Loucy (cell line): ENCODE data around the gene RARB.

ENCODE experiments used
- H2AFZ ChIP-seq: fragments of 200-600 bp; sonication (generic); 2 replicates; pipeline ENCODE4 v1.6.0; 2016; ENCODE audit warnings: antibody characterized with exemption, mild to moderate bottlenecking, low read length, moderate library complexity
- H3F3A ChIP-seq: fragments of 200-600 bp; 2 replicates; pipeline ENCODE4 v1.6.0; 2016; ENCODE audit warnings: antibody characterized with exemption, low read depth, mild to moderate bottlenecking
- H3K27me3 ChIP-seq: fragments of 200-600 bp; sonication (generic); 2 replicates; pipeline ENCODE4 v1.6.1; 2014; ENCODE audit warnings: low read length, mild to moderate bottlenecking; ENCODE audit not compliant: insufficient read depth, poor library complexity, severe bottlenecking
- H3K36me3 ChIP-seq: fragments of 200-600 bp; sonication (generic); 2 replicates; pipeline ENCODE4 v1.6.1; 2016; ENCODE audit warnings: low read length; ENCODE audit not compliant: insufficient read depth
- H3K4me1 ChIP-seq: fragments of 200-600 bp; sonication (generic); 2 replicates; pipeline ENCODE4 v1.5.1; 2014; ENCODE audit warnings: low read length, mild to moderate bottlenecking; ENCODE audit not compliant: insufficient read depth, poor library complexity, severe bottlenecking
- H3K4me2 ChIP-seq: fragments of 200-600 bp; sonication (generic); 2 replicates; pipeline ENCODE4 v1.6.0; 2014; ENCODE audit warnings: antibody characterized with exemption, low read length, low read depth, mild to moderate bottlenecking; ENCODE audit not compliant: poor library complexity, severe bottlenecking
- H3K4me3 ChIP-seq: fragments of 200-600 bp; sonication (generic); 2 replicates; pipeline ENCODE4 v1.5.1; 2014; ENCODE audit warnings: low read length, mild to moderate bottlenecking, mixed read lengths; ENCODE audit not compliant: poor library complexity, severe bottlenecking
- H3K79me2 ChIP-seq: fragments of 200-600 bp; sonication (generic); 2 replicates; pipeline ENCODE4 v1.6.1; 2014; ENCODE audit warnings: low read length; ENCODE audit not compliant: insufficient read depth
- H3K9ac ChIP-seq: fragments of 200-600 bp; sonication (generic); 2 replicates; pipeline ENCODE4 v1.6.0; 2014; ENCODE audit warnings: mild to moderate bottlenecking, low read depth, low read length, moderate library complexity; ENCODE audit not compliant: poor library complexity, severe bottlenecking
- H3K9me2 ChIP-seq: fragments of 200-600 bp; sonication (generic); replicated peaks from 2 replicates; pipeline ENCODE4 v1.6.1; 2016; ENCODE audit warnings: low read depth, low read length, mixed read lengths
- H3K9me3 ChIP-seq: fragments of 200-600 bp; sonication (generic); 2 replicates; pipeline ENCODE4 v1.6.1; 2014; ENCODE audit warnings: mild to moderate bottlenecking, antibody characterized with exemption, low read length, low read depth; ENCODE audit not compliant: insufficient read depth
- H4K20me1 ChIP-seq: fragments of 200-600 bp; sonication (generic); 2 replicates; pipeline ENCODE4 v1.6.0; 2014; ENCODE audit warnings: antibody characterized with exemption, low read length, mild to moderate bottlenecking; ENCODE audit not compliant: insufficient read depth, poor library complexity, severe bottlenecking
- EZH2phosphoT487 ChIP-seq: fragments of 200-600 bp; IDR thresholded peaks from 2 replicates; pipeline ENCODE4 v1.6.1; 2018; ENCODE audit warnings: antibody characterized with exemption, mild to moderate bottlenecking, moderate library complexity, borderline replicate concordance
- TF ChIP-seq, protein P1 (sequence below): fragments of 200-600 bp; sonication (generic); conservative IDR thresholded peaks from 2 replicates; pipeline ENCODE4 v1.5.1; 2014; ENCODE audit warnings: mild to moderate bottlenecking, antibody characterized with exemption, low read length

Gene RARB

DNA sequence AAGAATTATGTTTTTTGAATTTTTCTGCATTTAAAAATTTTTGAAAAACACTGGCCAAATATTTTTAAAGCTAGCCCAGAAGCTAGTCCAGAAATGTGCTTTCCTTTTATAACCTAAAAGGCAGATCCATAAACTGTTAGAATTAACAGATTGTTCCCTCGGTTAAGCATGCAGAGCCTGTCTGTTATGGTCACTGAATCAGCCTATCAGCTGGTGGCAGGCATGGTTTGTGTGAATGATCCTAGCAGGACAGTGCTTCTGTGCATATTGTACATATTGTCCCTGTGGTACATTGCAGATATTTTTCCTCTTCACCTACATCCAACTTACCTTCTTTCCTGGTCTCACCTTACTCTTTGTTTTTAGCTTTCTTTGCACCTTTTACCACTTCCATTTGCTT, 53.3 kb downstream of the RARB start:
- Histone ChIP-seq H3K9me3 (no peaks in the 10 kb centered on the region), H3K4me1 (peaks cover 5% of the 10 kb centered on the region), H3F3A (no peaks in the 10 kb centered on the region), H3K79me2 (no peaks in the 10 kb centered on the region), H4K20me1 (no peaks in the 10 kb centered on the region), H3K9ac (no peak overlapping the region), H3K4me3 (no peak overlapping the region), H3K27me3 (no peaks in the 10 kb centered on the region), H3K4me2 (no peak overlapping the region), H2AFZ (no peak overlapping the region), H3K9me2 (no peaks in the 10 kb centered on the region), H3K36me3 (no peaks in the 10 kb centered on the region)
- no peak for TF ChIP-seq EZH2phosphoT487
- TF ChIP-seq, protein P1, sequence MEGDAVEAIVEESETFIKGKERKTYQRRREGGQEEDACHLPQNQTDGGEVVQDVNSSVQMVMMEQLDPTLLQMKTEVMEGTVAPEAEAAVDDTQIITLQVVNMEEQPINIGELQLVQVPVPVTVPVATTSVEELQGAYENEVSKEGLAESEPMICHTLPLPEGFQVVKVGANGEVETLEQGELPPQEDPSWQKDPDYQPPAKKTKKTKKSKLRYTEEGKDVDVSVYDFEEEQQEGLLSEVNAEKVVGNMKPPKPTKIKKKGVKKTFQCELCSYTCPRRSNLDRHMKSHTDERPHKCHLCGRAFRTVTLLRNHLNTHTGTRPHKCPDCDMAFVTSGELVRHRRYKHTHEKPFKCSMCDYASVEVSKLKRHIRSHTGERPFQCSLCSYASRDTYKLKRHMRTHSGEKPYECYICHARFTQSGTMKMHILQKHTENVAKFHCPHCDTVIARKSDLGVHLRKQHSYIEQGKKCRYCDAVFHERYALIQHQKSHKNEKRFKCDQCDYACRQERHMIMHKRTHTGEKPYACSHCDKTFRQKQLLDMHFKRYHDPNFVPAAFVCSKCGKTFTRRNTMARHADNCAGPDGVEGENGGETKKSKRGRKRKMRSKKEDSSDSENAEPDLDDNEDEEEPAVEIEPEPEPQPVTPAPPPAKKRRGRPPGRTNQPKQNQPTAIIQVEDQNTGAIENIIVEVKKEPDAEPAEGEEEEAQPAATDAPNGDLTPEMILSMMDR = no peak

DNA sequence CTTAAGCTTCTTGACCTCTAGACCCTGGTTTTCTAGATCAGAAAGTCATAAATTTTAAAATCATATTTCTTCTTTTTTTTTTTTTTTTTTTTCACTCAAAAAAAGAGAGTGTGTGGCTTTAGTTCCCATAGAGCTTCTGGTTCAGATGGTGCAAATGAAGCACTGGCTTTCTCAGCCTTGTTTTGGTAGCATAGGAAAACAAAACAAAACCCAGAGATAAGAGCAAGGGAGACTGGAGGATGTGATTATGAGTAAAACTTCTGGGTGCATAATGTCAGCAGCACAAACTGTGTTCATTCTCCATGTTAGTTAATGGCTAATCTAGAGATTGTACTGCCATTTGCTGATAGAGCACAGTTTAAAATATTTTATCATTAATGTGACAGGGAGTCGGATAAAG, 55.4 kb downstream of the RARB start:
- Histone ChIP-seq H3K9me3 (no peaks in the 10 kb centered on the region), H3K79me2 (no peaks in the 10 kb centered on the region), H3K4me3 (no peak overlapping the region), H3K4me2 (no peak overlapping the region), H3K36me3 (no peaks in the 10 kb centered on the region), H3K9ac (no peak overlapping the region), H4K20me1 (no peaks in the 10 kb centered on the region), H2AFZ (no peak overlapping the region), H3F3A (no peaks in the 10 kb centered on the region), H3K4me1 (peaks cover 5% of the 10 kb centered on the region), H3K9me2 (no peaks in the 10 kb centered on the region), H3K27me3 (no peaks in the 10 kb centered on the region)
- TF ChIP-seq, protein P1 = no peak
- no peak for TF ChIP-seq EZH2phosphoT487

DNA sequence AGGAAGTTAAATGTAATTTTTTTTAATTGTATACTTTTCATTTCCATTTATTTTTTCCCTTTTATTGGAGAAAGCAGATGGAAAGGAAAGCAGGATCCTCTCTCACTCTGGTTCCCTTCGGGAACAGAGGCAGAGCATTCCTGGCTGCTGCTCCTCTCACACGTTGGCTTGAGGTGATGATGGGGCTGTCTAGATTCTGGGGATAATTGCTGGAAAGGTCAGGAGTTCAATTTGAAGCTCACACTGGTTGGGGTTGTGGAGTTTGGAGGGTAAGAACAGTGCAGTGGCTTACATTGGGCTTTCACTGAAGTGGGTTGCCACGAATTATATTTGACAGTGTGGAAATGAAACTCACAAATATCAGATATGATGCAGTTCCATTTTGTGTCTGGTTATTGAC, 57.6 kb downstream of the RARB start:
- Histone ChIP-seq H3K4me2 (no peak overlapping the region), H3K79me2 (no peaks in the 10 kb centered on the region), H3K9me2 (no peaks in the 10 kb centered on the region)

More for the DNA sequence above, 57.6 kb downstream of the RARB start:
- Histone ChIP-seq H3K9ac (no peak overlapping the region), H3K4me1 (no peaks in the 10 kb centered on the region), H3F3A (no peaks in the 10 kb centered on the region), H3K36me3 (no peaks in the 10 kb centered on the region), H3K9me3 (no peaks in the 10 kb centered on the region), H3K27me3 (no peaks in the 10 kb centered on the region), H2AFZ (peak overlapping the region; percentile 4; the same call in 1 of the 2 replicates), H3K4me3 (no peak overlapping the region), H4K20me1 (no peaks in the 10 kb centered on the region)
- TF ChIP-seq, protein P1 = no peak
- no peak for TF ChIP-seq EZH2phosphoT487
